Transverse colon (tissue), 3 donors: ENCODE data around the gene ARTN.

Source experiments
- CTCF ChIP-seq, 5 experiments: fragments of 200-600 bp in 3 of 5; fragments of 450-650 bp in 2 of 5; sonication (generic) in 3 of 5; IDR thresholded peaks; 1 replicate in 2 of 5; 2 replicates in 3 of 5; pipeline ENCODE4 v1.5.1; 2016 to 2017; ENCODE audit warnings: antibody characterized with exemption in 5 of 5, inconsistent platforms in 3 of 5, mild to moderate bottlenecking in 2 of 5, moderate library complexity in 1 of 5
- EP300 ChIP-seq: sonication (generic); formaldehyde crosslinking; IDR thresholded peaks from one replicate; pipeline ENCODE4 v1.6.1; 2017; ENCODE audit warnings: antibody characterized with exemption, low read depth
- POLR2A ChIP-seq: fragments of 450-650 bp; IDR thresholded peaks from one replicate; pipeline ENCODE4 v1.6.1; 2016; ENCODE audit warnings: antibody characterized with exemption, mild to moderate bottlenecking, moderate library complexity

GRCh38 chr1:43963890-43964289 lies 30.3 kb downstream of the ARTN start:
- no peak for TF ChIP-seq CTCF (IDR thresholded peaks at IDR 0.05)
- TF ChIP-seq EP300, result no peak
- no peak for TF ChIP-seq POLR2A
